HG03025 (cell line): ENCODE data around the gene SH2D1A.
"Not testable (repeated sequence)": the region's sequence is repeated elsewhere in the genome, so short reads cannot be mapped to it uniquely, and the experiment has no call there.

Experiments used
- ATAC-seq: cut with Tn5 transposase; IDR thresholded peaks from one replicate; pipeline ENCODE4 v1.9.1; 2021; ENCODE audit warnings: mild to moderate bottlenecking, moderate library complexity; ENCODE audit not compliant: unreplicated experiment, low FRiP score

The SH2D1A gene

GRCh38 chrX:124346117-124346876, at the start of gene SH2D1A:
TSS of gene SH2D1A (plus strand) at chrX:124346563. CDS start at chrX:124346643, 80 bp downstream.
- no peak for ATAC-seq

- ATAC-seq = not testable (repeated sequence)
These were observed 47.0 kb upstream of the SH2D1A start for GRCh38 chrX:124299323-124299722.

GRCh38 chrX:124300405-124300804, 46.0 kb upstream of the SH2D1A start:
- no peak for ATAC-seq

- ATAC-seq = no peak
These were observed 39.0 kb upstream of the SH2D1A start for GRCh38 chrX:124307253-124307907.

- no peak for ATAC-seq
These were observed 20.6 kb upstream of the SH2D1A start for GRCh38 chrX:124325732-124326131.

GRCh38 chrX:124328765-124329164, 17.6 kb upstream of the SH2D1A start:
- ATAC-seq = no peak

- no peak for ATAC-seq
These were observed 13.6 kb upstream of the SH2D1A start, which contains the start of gene TEX13D for GRCh38 chrX:124332481-124333424. TSS of gene TEX13D (plus strand) at chrX:124332660. CDS start at chrX:124332918, 258 bp downstream.

- no peak for ATAC-seq
These were observed 12.5 kb upstream of the SH2D1A start for GRCh38 chrX:124333862-124334261.

- not testable (repeated sequence) for ATAC-seq
These were observed 11.8 kb upstream of the SH2D1A start for GRCh38 chrX:124334555-124334954.

GRCh38 chrX:124335598-124335997, 10.8 kb upstream of the SH2D1A start:
- no peak for ATAC-seq

- ATAC-seq = no peak
These were observed 8.4 kb upstream of the SH2D1A start for GRCh38 chrX:124337916-124338315.

GRCh38 chrX:124338733-124339514, 7.4 kb upstream of the SH2D1A start:
- no peak for ATAC-seq

GRCh38 chrX:124341396-124342132, 4.8 kb upstream of the SH2D1A start:
- ATAC-seq = no peak

GRCh38 chrX:124342174-124342867, 4.0 kb upstream of the SH2D1A start:
- no peak for ATAC-seq

GRCh38 chrX:124343016-124343415, 3.3 kb upstream of the SH2D1A start:
- no peak for ATAC-seq

GRCh38 chrX:124344246-124344645, 2.1 kb upstream of the SH2D1A start:
- ATAC-seq = no peak

GRCh38 chrX:124346877-124347241, 496 bp downstream of the SH2D1A start:
- ATAC-seq = no peak

GRCh38 chrX:124347242-124347641, 879 bp downstream of the SH2D1A start:
- no peak for ATAC-seq

- ATAC-seq = no peak
These were observed 1.8 kb downstream of the SH2D1A start for GRCh38 chrX:124348182-124348581.
